Liver (tissue), 2 donors: Measurements from ENCODE around the gene CYFIP1.

Experiments
- GABPA ChIP-seq, 2 donors: IDR thresholded peaks in 1 of 2; conservative IDR thresholded peaks in 1 of 2; 2 replicates each; pipeline ENCODE4 v1.6.1; 2016; ENCODE audit warnings: antibody characterized with exemption in 2 of 2, mild to moderate bottlenecking in 1 of 2, moderate library complexity in 1 of 2
- JUND ChIP-seq, 2 donors: IDR thresholded peaks; 2 replicates each; pipeline ENCODE4 v1.6.1; 2016; ENCODE audit warnings: antibody characterized with exemption in 2 of 2
- SP1 ChIP-seq: IDR thresholded peaks from 2 replicates; pipeline ENCODE4 v1.6.1; 2018; ENCODE audit warnings: antibody characterized with exemption, mild to moderate bottlenecking
- donor health status: healthy.

GRCh38 chr15:22952796-22953579 is 27.2 kb downstream of the CYFIP1 start:
- TF ChIP-seq SP1 (no peak), GABPA (IDR thresholded peaks at IDR 0.05 in 1 of 2, conservative IDR thresholded peaks at IDR 0.05 in 1 of 2) (no peak), JUND (IDR thresholded peaks at IDR 0.05) (no peak)
